IPS DF 19.7 (cell line): Measurements from ENCODE around the gene SMARCA5.

Source experiments
- DNase-seq: peaks from one replicate; pipeline ENCODE4 v3.0.0-alpha.2; 2013; ENCODE audit warnings: low read depth, low spot score

Gene SMARCA5

DNA sequence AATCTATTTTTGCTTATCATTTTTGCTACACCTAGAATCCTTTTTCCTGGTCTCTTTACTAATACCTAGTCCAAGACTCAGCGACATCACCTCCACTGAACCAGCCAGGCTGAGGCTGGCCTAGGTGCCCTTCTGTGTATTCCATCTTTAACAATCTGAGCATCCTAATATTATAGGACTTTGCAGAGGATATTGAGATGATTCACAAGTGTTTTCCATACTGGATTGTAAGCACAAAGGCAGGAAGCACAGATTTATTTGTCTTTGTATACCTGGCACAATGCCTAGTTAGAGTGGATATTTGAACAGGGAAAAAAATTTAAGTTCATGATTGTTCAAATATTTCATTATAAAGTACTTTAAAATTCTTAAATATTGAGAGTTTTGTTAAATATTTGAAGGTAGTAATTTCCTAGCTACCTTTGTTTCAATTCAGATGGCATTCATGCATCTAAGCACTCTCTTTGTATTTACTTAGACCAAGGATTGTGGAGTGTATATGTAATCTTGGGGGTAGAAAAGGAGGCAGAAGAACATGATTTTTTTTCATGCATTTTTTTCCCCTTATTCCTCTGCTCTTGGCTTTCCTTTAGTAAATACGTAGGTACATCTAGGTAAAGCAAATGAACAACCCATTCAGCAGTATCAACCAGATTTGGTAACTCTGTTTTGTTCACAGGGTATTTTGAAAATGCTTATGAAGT is 18.4 kb downstream of the SMARCA5 start:
- no peak for DNase-seq

DNA sequence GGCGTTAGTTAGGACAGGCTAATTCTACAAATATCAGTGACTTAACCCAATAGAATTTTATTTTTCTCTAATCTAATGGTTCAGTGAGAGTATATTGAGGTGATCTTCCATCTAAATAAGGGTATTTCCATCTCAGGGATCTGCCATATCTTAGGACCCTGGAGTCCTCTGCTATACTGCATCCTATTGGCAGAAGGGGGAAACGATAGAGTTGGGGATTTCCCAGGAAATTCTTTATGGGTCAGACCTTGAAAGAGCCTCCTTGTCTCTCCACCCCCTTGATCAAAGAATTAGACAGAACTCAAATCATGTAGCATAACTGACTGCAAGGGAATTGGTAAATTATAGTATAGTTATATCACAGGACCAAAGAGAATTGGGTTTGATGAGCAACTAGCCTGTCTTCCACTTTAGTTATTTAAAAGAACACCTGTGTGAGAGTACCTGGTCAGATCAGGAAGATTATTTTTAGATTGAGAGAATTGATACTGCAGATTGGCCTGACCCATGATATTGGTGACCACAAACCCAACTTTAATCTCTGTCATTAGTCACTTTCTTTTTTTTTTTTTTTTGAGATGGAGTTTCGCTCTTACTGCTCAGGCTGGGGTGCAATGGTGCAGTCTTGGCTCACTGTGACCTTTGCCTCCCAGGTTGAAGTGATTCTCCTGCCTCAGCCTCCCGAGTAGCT is 25.6 kb downstream of the SMARCA5 start:
- DNase-seq, result no peak

DNA sequence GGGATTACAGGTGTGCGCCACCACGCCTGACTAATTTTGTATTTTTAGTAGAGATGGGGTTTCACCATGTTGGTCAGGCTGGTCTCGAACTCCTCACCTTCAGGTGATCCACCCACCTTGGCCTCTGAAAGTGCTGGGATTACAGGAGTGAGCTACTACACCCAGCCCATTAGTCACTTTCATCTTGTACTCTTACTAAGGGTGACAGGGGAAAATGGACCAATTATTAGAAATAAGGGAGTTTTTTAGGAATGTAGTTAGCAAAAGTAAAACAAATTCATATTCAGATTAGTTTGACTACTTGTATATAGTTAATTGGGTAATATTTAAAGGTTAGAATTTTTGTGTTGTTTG is 26.1 kb downstream of the SMARCA5 start:
- DNase-seq, result no peak

DNA sequence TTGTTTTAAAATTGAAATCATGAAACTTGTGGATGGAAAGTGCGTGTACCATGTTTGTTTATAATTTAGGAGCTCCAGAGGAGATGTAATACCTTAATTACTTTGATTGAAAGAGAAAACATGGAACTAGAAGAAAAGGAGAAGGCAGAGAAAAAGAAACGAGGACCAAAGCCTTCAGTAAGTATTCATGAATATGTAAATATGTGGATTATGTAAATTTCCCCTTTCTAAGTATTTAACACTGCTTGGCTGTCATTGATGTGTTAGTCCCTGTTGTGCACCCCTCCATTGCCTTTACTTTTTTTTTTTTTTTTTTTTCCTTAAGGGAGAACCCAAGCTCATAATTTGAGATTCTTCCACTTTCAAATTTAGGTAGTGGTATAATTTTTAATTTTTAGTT is 36.4 kb downstream of the SMARCA5 start:
- no peak for DNase-seq

DNA sequence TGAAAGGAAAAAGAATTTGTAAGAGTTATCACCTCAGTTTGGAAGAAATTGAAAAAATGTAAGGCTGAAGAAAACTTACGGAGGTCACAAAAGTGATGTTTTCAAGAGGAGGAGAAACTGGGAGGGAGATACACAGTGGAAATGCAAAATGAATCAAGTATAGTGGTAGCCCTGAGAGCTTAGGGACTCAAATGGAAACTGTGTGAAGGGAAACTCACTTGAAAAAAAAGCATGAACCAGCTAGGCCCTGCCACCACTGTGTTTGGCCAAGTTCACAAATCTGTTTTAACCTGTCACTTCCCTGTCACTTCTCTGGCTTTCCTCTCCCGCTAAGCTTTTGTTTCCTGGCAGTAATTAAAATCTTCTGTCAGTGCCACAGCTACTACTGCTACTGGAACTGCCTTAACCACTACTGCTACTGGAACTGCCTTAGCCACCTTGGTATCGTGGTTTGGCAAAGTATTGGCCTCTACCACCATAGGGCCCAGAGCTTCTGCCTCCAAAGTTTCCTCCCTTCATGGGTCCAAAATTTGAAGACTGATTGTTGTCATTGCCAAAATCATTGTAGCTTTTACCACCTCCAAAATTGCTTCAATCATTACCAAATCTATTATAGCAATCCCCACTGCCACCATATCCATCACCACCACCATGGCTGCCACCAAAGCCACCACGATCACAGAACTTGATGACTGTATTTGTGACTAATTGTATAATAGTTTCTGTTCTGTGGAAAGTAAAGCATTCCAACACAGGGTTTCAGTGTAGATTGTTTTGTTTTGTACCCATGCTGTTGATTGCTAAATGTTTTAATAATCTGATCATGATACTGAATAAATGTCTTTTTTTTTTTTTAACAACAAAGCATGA is 41.5 kb downstream of the SMARCA5 start:
- DNase-seq, result no peak

DNA sequence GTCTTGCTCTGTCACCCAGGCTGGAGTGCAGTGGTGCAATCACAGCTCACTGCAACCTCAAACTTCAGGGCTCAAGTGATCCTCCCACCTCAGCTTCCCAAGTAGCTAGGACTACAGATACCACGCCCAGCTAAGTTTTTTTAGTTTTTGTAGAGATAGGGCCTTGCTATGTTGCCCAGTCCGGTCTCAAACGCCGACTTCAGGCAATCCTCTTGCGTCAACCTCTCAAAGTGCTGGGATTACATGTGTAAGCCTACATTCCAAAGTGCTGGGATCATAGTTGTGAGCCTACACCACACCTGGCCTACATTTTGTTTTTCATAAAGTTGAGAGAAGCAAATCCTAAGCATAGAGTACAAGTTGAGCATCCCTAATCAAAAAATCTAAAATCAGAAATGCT is 42.2 kb downstream of the SMARCA5 start:
- no peak for DNase-seq

DNA sequence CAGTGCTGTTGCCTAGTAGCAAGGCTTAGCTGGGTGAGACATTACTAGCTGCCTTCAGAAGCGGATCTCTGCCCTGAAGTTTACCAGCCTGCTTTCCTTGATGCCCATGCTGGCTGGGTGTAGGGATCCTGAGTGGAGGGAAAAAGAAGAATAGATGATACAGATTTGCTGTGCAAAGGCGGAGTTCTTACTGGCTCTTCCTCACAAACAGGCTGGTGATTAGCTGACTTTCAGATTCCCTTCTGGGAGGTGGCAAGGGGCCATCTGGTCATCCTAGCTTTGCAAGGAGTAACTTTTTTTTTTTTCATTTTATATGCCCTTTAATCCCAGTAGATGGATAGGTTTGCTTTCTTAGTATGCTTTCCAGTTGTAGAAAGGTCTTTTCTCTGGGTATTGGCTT is 44.8 kb downstream of the SMARCA5 start:
- DNase-seq, result no peak

DNA sequence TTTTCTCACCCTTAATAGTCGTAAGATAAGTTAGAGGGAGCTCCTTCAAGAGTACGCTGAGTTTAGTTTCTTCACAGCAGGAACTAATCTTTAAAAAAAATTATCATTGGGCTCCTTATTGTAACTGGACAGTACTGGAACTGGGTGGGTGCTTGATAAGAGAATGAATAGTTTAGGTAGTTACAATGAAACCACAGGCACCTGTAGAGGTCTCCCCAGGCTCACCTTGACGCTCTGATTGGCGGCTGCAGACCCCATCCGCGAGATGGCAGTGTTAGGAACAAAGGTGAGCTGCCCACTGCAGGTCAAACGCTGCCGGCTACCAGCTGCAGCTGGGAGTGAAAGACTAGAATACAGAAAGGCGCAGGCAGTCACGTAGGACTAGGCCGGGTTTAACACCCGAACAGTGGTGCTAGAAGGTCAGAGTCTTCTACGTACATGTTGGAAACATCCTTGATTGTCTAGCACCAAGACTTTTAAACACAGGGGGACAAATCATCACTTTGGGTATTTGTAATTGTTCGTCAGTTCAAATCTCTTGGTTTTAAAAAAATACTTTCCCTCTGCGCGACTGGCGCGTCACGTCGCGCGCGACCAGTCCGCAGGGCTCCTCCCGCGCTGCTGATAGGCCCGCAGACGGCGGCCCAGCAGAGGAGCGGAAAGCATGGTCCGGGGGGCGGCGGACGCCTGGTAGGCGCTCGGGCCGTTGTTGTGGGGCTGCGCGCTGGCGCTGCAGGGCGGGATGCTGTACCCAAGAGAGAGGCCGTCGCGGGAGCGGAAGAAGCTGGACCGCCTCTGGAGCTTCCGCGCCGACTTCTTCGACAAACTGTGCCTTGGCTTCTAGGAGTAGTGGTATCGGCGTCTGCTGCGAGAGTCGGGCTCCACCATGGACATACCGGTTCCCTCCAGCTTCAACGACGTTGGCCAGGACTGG is 45.6 kb downstream of the SMARCA5 start:
- DNase-seq, result peak; percentile 73

DNA sequence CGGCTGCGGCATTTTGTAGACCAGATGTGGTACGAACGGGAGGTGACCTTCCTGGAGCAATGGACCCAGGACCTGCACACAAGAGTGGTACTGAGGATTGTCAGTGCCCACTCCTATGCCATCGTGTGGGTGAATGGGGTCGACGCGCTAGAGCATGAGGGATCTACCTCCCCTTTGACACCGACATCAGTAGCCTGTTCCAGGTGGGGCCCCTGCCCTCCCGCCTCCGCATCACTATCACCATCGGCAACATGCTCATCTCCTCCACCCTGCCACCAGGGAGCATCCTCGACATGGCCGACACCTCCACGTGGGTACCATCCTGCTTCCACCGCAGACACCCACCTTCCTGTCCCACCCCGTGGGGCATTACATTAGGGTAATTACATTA is 46.2 kb downstream of the SMARCA5 start:
- no peak for DNase-seq

DNA sequence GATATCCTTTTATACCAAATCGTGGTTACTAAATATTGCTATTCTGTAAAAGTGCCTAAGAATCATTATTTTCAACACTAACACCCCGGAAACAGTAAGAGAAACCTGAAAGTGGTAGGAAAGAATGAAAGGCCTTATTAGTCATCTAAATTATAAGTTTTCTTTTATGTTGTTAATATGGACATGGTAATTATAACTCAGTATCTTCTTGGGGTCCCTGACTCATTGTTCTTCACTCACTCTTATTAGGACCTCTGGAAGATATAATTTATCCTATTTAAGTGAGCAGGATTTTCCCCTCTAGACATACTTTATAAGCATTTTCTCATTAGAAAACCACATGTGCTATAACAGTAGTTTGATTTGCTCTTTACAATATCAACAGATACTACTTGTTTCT is 51.0 kb downstream of the SMARCA5 start:
- DNase-seq, result no peak

DNA sequence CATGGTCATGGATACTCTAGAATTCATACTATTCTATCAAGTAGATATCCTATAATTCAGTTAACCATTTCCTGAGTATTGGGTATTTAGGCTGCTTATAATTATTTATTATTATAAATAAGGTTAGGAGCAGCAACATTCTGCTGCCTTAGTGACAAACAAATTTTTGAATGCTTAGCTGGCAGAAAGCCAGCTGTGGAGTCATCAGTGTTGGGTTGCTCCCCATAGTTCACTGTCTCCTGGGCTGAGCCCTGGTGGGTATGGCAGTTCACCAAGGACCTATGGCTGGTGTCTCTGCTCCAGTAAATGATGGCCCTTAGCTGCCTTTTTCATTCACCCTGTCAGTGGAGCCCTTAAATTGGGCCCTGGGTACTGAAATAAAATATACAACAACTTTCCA is 61.8 kb downstream of the SMARCA5 start:
- no peak for DNase-seq

DNA sequence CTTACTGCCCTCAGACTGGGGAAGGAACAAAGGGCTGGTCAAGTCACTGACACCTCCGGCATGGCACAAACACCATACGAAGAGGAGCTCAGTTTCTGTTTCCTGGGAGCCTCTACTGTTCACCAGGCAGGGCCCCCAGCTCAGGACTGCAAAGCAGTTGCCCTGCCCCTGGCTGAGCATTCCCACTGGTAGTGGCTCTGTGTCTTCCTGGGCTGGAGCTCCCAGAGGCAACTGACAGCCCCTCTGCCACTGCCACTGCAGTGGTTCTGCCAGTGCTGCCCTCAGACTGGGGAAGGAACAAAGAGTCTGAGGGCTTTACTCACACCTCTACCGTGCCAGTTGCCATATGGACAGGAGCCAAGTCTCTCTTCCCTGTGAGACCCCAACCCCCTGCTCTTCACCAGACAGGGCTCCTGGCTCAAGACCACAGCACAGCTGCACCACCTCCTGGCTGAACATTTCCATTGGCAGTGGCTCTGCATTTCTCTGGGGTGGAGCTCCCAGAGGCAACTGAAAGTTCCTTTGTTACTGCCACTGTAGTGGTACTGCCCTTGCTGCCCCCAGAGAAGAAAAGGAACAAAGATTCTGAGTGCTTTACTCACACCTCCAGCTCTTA is 67.9 kb downstream of the SMARCA5 start:
- no peak for DNase-seq

DNA sequence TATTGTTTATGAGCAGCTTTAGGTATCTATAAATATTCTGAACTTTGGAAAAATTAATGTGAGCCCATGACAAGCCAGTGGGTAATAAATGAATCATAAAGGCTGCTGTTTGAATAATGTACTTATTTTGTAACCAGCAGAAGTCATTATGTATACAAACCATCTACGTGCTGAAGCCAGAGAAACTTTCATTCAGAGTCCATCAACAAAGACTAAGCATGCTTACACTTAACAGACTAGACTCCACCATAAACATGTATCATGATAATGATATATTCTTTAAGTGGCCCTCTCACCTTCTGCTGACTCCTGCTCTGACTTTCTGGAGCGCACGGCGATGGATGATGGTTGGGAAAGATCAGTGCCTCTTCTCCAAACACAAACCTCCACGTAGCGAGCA is 72.0 kb downstream of the SMARCA5 start:
- no peak for DNase-seq

DNA sequence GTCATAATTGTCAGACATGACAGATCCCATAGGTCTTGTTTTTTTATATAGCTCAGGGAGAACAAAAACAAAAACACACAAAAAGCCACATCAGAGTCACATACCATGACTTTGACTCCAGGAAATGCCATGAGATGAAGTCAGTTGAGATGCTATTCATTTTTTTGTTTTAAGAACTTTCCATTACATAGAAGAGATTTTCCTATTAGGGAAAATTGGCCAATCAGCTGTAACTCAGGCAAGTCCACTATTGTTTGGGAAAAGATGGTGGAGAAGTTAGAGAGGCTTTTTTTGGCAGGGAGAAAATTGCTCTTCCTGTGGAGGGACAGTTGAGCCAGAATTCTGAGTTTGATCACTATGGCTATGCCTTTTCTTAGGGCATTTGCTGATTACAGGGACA is 72.6 kb downstream of the SMARCA5 start:
- DNase-seq, result no peak

DNA sequence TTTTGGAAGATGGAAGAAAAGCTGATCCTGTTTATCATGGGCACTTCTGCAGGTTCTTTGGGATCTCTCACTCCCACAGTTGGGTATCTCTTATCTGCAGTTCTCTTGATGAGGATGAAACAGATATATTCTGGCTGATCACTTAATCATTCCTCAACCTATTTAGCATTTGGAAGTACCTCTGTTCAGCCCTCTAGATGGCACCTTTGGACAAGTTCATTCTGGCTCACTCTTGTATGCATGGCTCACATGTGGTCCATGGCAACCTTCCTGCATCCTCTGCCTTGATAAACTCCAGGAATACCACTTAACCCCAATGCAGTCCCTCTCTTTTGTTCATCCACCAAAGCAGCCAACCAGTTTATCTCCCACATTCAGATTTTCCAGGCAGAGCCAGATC is 74.2 kb downstream of the SMARCA5 start:
- DNase-seq, result no peak

DNA sequence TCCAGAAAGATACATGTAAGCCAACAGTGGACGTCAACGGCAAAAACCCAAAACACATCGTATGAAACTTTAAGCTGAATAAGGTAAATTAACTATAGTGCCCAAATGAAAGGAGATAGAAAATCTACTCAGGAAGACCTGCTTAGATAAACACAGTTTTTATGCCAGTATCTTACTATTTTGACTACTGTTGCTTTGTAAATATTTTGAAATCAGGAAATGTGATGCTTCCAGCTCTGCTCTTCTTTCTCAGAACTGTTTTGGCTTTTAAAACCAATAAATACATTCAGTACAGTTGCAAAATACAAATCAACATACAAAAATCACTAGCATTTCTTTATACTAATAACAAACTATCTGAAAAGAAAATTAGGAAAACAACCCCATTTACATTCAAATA is 83.8 kb downstream of the SMARCA5 start:
- no peak for DNase-seq

DNA sequence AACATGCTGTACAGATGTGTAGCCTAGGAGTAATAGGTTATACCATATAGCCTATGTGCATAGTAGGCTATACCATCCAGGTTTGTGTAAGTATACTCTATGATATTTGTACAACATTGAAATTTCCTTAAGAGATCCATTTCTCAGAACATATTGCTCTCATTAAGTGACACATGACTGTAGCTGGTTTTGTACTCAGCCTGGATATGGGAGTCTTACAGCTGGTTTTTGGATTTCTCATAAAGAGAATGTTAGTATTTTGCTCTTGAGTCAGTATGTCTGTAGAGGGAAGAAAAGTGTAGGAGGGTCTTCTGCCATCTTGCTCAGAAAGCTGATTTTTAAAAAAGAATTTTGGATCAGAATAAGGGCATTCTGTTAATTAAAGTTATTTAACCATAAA is 85.3 kb downstream of the SMARCA5 start:
- no peak for DNase-seq

DNA sequence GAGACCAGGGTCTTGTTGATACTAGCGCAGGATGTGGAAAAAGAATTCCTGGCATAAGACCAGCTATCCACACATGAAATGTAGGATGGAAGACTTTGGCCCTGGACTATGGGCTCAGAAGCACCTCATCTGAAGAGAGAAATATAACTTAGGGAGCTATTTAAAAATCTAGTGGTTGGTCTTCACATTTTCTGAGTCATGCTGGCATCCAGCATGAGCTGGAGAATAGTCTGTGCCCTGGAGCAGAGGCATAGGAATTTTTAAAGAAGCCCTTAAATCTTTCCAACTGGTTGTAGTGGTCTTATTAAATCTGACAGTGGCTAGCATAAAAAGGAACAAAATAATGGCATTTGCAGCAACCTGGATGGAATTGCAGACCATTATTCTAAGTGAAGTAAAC is 86.3 kb downstream of the SMARCA5 start:
- no peak for DNase-seq

DNA sequence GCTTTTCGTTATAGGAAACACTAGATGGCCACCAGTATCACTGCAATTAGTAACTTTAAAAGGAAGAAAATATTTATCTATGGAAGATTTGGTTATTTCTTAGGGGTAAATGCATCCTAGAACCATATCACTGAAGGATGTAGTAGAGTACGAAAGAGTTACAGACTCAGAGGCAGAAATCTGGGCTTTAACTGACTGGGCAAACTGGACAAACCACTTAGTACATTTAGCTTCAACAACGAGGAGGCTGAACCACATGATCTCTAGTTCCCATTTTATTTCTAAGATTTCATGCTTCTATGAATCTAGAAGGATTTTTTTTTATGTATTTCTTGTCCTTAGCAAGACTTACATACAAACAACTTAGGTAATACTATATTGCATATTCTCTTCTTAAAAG is 93.0 kb downstream of the SMARCA5 start:
- DNase-seq, result no peak
